WTC11 (cell line): Measurements from ENCODE around the gene SLC46A2. TPM values are rescaled to one million over a fixed set of nuclear protein-coding genes. Genes with fewer than 3 reads are reported as not detected.

Source experiments
- ATAC-seq: fragments of 200-7000 bp; cut with Tn5 transposase; 2 replicates; pipeline ENCODE4 v1.10.0; 2021; ENCODE audit warnings: mild to moderate bottlenecking, moderate library complexity
- CTCF ChIA-PET: fragments of 300-600 bp; sonication (Branson Sonifier 250); formaldehyde crosslinking; loops from one replicate; lab custom pipeline; 2021; ENCODE audit warnings: antibody characterized with exemption; lab: Charles Lee
- POLR2A ChIA-PET: fragments of 350-600 bp; sonication (Branson Sonifier 250); formaldehyde crosslinking; loops from one replicate; lab custom pipeline; 2021; ENCODE audit warnings: antibody characterized with exemption; lab: Charles Lee
- DNase-seq: peaks from one replicate; pipeline ENCODE4 v3.0.0; 2021; ENCODE audit warnings: low spot score
- H3K27ac Mint-ChIP-seq: 2 replicates; pipeline ENCODE4 v1.8.0; 2021; ENCODE audit warnings: mixed read lengths
- H3K27me3 Mint-ChIP-seq: 2 replicates; pipeline ENCODE4 v1.8.0; 2021; ENCODE audit warnings: low read depth, mild to moderate bottlenecking, moderate library complexity, mixed read lengths
- H3K36me3 Mint-ChIP-seq: 2 replicates; pipeline ENCODE4 v1.8.0; 2021; ENCODE audit warnings: mixed read lengths
- H3K4me1 Mint-ChIP-seq: 2 replicates; pipeline ENCODE4 v1.8.0; 2022; ENCODE audit warnings: mixed read lengths
- H3K4me3 Mint-ChIP-seq: 2 replicates; pipeline ENCODE4 v1.8.0; 2021; ENCODE audit warnings: mild to moderate bottlenecking, moderate library complexity, mixed read lengths
- H3K9me3 Mint-ChIP-seq: 2 replicates; pipeline ENCODE4 v1.8.0; 2021; ENCODE audit warnings: mixed read lengths
- ATF1 ChIP-seq: sonication (generic); formaldehyde crosslinking; IDR thresholded peaks from 2 replicates; pipeline ENCODE4 v1.8.1; 2023; ENCODE audit warnings: mild to moderate bottlenecking, moderate library complexity, missing genetic modification reagents
- CBFB ChIP-seq: sonication (generic); formaldehyde crosslinking; IDR thresholded peaks from 2 replicates; pipeline ENCODE4 v1.8.1; 2022; ENCODE audit warnings: mild to moderate bottlenecking, low read depth, missing genetic modification reagents
- EMX1 ChIP-seq: fragments of 250-450 bp; sonication (Bioruptor Pico); IDR thresholded peaks from 2 replicates; pipeline ENCODE4 v1.8.0; 2021; ENCODE audit warnings: mild to moderate bottlenecking
- FOXK1 ChIP-seq: sonication (generic); formaldehyde crosslinking; IDR thresholded peaks from 2 replicates; pipeline ENCODE4 v1.8.0; 2022; ENCODE audit warnings: mild to moderate bottlenecking, moderate library complexity, missing genetic modification reagents
- GRHL2 ChIP-seq: fragments of 250-450 bp; sonication (Bioruptor Pico); IDR thresholded peaks from 2 replicates; pipeline ENCODE4 v1.8.0; 2022; ENCODE audit warnings: mild to moderate bottlenecking, moderate library complexity; ENCODE audit not compliant: insufficient replicate concordance, severe bottlenecking
- IRF1 ChIP-seq: sonication (generic); formaldehyde crosslinking; IDR thresholded peaks from 2 replicates; pipeline ENCODE4 v1.8.0; 2023; ENCODE audit warnings: missing genetic modification reagents
- JAZF1 ChIP-seq: fragments of 250-450 bp; sonication (Bioruptor Pico); IDR thresholded peaks from 2 replicates; pipeline ENCODE4 v1.9.0; 2021; ENCODE audit warnings: moderate library complexity, mild to moderate bottlenecking, inconsistent platforms
- JUN ChIP-seq: sonication (generic); formaldehyde crosslinking; IDR thresholded peaks from 2 replicates; pipeline ENCODE4 v1.8.0; 2023; ENCODE audit warnings: mild to moderate bottlenecking, missing genetic modification reagents
- MAX ChIP-seq: sonication (generic); formaldehyde crosslinking; IDR thresholded peaks from 2 replicates; pipeline ENCODE4 v1.8.0; 2022; ENCODE audit warnings: mild to moderate bottlenecking, missing genetic modification reagents
- RELA ChIP-seq: sonication (generic); formaldehyde crosslinking; IDR thresholded peaks from 2 replicates; pipeline ENCODE4 v1.8.1; 2022; ENCODE audit warnings: missing genetic modification reagents, mild to moderate bottlenecking, borderline replicate concordance
- USF2 ChIP-seq: sonication (generic); formaldehyde crosslinking; IDR thresholded peaks from 2 replicates; pipeline ENCODE4 v1.8.1; 2023; ENCODE audit warnings: mild to moderate bottlenecking, missing genetic modification reagents, moderate library complexity
- ZMAT4 ChIP-seq: fragments of 250-450 bp; sonication (Bioruptor Pico); IDR thresholded peaks from 2 replicates; pipeline ENCODE4 v1.9.0; 2021; ENCODE audit warnings: mild to moderate bottlenecking
- ZNF121 ChIP-seq: sonication (generic); formaldehyde crosslinking; IDR thresholded peaks from 2 replicates; pipeline ENCODE4 v1.8.0; 2023; ENCODE audit warnings: missing genetic modification reagents
- ZNF219 ChIP-seq: sonication (generic); formaldehyde crosslinking; IDR thresholded peaks from 2 replicates; pipeline ENCODE4 v1.8.0; 2023; ENCODE audit warnings: missing genetic modification reagents, mild to moderate bottlenecking, borderline replicate concordance
- ZNF232 ChIP-seq: sonication (generic); formaldehyde crosslinking; IDR thresholded peaks from 2 replicates; pipeline ENCODE4 v1.8.0; 2022; ENCODE audit warnings: mild to moderate bottlenecking, missing genetic modification reagents
- ZNF263 ChIP-seq: sonication (generic); formaldehyde crosslinking; IDR thresholded peaks from 2 replicates; pipeline ENCODE4 v1.8.1; 2022; ENCODE audit warnings: low read depth, mild to moderate bottlenecking, moderate library complexity, missing genetic modification reagents
- ZNF281 ChIP-seq: sonication (generic); formaldehyde crosslinking; IDR thresholded peaks from 2 replicates; pipeline ENCODE4 v1.8.0; 2023; ENCODE audit warnings: mild to moderate bottlenecking, missing genetic modification reagents
- total RNA-seq: library from RNA; stranded (reverse); gene quantifications from 3 replicates; pipeline ENCODE4 v1.2.3, GENCODE V29; 2021
- TF ChIP-seq, protein P1 (sequence below): fragments of 200-600 bp; IDR thresholded peaks from 2 replicates; pipeline ENCODE4 v1.8.0; 2022; ENCODE audit warnings: antibody characterized with exemption
- TF ChIP-seq, protein P2 (sequence below): fragments of 250-450 bp; sonication (Bioruptor Pico); conservative IDR thresholded peaks from 2 replicates; pipeline ENCODE4 v1.9.0; 2021; ENCODE audit warnings: mild to moderate bottlenecking

The SLC46A2 gene
- total RNA-seq, 1 experiment from 2014 or later: not detected

GRCh38 chr9:112854657-112855056 lies 36.0 kb downstream of the SLC46A2 start:
- ATAC-seq: no peak
- POLR2A ChIA-PET: no interaction called here
- CTCF ChIA-PET: interaction anchor here (1.1 kb wide), 1 partner anchor 8 kb away, joined by 5 read pairs; no protein-coding TSS in a partner anchor
- TF ChIP-seq EMX1 (no peak), IRF1 (CRISPR knock-in tag) (no peak), ZNF281 (CRISPR knock-in tag) (no peak), JUN (no peak)
- Mint-ChIP-seq H3K9me3 (no peaks in the 10 kb centered on the region), H3K4me1 (peaks cover 8% of the 10 kb centered on the region), H3K4me3 (no peak overlapping the region), H3K36me3 (peaks cover 12% of the 10 kb centered on the region), H3K27me3 (no peaks in the 10 kb centered on the region), H3K27ac (no peak overlapping the region)
- no peak for DNase-seq

DNA sequence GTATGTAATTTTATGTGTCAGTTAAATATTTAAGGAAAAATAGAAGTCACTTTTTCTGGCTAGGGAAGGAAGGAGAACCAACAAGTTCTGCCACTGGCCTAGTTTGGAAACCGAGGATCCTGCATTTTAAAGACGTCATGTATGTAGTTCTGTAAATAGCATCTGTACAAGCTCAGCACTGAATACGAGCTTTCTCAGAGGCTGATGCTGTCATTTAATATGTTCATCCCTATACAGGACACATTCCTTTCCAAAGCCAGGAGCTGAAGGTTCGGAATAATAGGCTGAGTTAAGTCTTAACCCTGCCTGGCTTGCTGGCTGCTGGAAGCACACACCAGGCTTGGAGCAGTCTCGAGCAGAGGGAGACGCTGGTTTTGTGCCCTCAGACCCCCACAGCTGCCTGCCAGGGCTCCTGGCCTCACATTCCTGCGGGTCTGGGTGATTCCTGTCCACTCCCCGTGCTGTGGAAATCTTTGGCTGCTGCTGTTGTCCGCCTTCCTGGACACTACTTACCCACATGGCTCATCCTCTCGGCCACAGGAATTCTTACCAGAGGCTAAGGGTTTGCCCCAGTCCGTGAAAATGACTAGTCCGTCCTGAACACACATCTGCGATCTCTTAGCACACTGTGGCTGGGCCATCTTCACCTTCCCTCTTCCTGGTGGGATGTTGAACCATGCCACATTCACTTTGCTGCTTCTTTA lies 36.6 kb downstream of the SLC46A2 start:
- Mint-ChIP-seq H3K4me1 (peaks cover 11% of the 10 kb centered on the region), H3K4me3 (no peak overlapping the region), H3K27me3 (no peaks in the 10 kb centered on the region), H3K36me3 (peaks cover 12% of the 10 kb centered on the region), H3K9me3 (no peaks in the 10 kb centered on the region), H3K27ac (no peak overlapping the region)
- DNase-seq (no peak), ATAC-seq (no peak)
- TF ChIP-seq USF2: no peak
- no peak for TF ChIP-seq JAZF1 (CRISPR knock-in tag)
- POLR2A ChIA-PET: no interaction called here
- CTCF ChIA-PET: no interaction called here

DNA sequence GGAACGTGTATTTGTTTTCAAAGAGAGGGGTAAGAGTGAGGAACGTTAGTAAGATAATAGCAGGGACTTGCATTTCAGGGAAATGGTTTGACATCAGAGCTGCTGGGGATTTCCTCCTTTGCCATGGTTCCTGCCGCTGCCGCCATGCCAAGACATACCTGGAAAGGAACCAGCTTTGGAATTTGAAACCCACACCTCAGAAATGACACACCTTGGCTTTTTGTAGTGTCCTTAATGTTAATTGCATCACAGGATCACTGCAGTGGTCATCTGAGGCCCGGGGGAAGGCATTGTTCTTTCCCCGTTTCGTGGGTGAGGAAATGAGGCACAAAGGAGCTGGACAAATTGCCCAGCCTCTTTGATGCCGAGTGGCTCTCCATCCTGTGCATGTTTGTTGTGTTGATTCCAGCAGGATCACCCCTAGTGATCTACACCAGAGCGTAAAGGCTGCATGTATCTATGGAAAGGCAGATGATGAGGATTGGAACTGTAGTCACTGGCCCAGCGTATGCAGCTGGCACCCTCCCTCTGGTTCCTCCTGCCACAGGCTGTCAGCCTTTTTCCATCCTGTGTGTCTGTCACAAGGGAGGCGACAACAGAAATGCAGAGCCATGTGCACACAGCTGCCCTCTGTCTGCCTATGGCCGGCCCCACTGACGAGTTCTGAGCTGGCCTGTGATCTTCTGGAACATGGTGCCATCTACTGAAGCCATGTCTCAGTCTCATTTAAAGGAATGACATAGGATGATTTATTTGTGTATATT lies 37.8 kb downstream of the SLC46A2 start:
- TF ChIP-seq ZMAT4 (CRISPR knock-in tag) (no peak), ATF1 (no peak)
- ChIA-PET CTCF (interaction anchor here (0.6 kb wide), 1 partner anchor 10 kb away, joined by 3 read pairs; no protein-coding TSS in a partner anchor), POLR2A (no interaction called here)
- Mint-ChIP-seq H3K27me3 (no peaks in the 10 kb centered on the region), H3K36me3 (peaks cover 12% of the 10 kb centered on the region), H3K4me1 (peaks cover 22% of the 10 kb centered on the region), H3K27ac (no peak overlapping the region), H3K4me3 (no peak overlapping the region), H3K9me3 (no peaks in the 10 kb centered on the region)
- no peak for ATAC-seq
- DNase-seq: no peak

DNA sequence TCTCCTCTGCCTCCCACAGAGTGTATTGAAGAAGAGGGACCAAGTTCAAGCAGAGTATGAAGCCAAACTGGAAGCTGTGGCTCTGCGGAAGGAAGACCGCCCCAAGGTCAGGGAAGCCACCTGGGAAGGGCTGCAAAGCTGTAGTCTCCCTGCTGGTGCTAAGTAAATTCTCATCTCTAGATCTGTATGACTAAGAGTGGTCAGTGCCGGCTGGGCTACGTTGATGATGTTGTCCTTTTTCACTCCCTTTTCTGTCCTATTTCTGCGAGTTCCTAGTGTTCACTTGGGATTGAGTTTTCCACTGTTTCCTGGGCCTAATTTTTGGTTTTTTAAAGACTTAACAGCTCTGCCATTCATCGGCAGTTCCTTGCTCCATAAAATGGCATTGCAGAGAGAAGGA lies 39.8 kb downstream of the SLC46A2 start:
- no peak overlapping the region for H3K4me3 Mint-ChIP-seq
- no peaks in the 10 kb centered on the region for H3K27me3 Mint-ChIP-seq
- peaks cover 12% of the 10 kb centered on the region for H3K36me3 Mint-ChIP-seq
- peaks cover 41% of the 10 kb centered on the region for H3K4me1 Mint-ChIP-seq
- POLR2A ChIA-PET: no interaction called here
- CTCF ChIA-PET: interaction anchor here (1.2 kb wide), 1 partner anchor 34 kb away, joined by 4 read pairs; no protein-coding TSS in a partner anchor
- ATAC-seq (no peak), DNase-seq (no peak)
- H3K27ac Mint-ChIP-seq: no peak overlapping the region; the same call in 1 of the 2 replicates
- no peaks in the 10 kb centered on the region for H3K9me3 Mint-ChIP-seq
- TF ChIP-seq ZNF219 (CRISPR knock-in tag) (no peak), RELA (CRISPR knock-in tag) (no peak), ZNF121 (CRISPR knock-in tag) (no peak), ZNF263 (CRISPR knock-in tag) (no peak), FOXK1 (no peak), GRHL2 (CRISPR knock-in tag) (no peak), ZNF232 (CRISPR knock-in tag) (no peak), MAX (CRISPR knock-in tag) (no peak), CBFB (CRISPR knock-in tag) (no peak)
- TF ChIP-seq, protein P1, sequence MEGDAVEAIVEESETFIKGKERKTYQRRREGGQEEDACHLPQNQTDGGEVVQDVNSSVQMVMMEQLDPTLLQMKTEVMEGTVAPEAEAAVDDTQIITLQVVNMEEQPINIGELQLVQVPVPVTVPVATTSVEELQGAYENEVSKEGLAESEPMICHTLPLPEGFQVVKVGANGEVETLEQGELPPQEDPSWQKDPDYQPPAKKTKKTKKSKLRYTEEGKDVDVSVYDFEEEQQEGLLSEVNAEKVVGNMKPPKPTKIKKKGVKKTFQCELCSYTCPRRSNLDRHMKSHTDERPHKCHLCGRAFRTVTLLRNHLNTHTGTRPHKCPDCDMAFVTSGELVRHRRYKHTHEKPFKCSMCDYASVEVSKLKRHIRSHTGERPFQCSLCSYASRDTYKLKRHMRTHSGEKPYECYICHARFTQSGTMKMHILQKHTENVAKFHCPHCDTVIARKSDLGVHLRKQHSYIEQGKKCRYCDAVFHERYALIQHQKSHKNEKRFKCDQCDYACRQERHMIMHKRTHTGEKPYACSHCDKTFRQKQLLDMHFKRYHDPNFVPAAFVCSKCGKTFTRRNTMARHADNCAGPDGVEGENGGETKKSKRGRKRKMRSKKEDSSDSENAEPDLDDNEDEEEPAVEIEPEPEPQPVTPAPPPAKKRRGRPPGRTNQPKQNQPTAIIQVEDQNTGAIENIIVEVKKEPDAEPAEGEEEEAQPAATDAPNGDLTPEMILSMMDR: no peak
- TF ChIP-seq, protein P2, sequence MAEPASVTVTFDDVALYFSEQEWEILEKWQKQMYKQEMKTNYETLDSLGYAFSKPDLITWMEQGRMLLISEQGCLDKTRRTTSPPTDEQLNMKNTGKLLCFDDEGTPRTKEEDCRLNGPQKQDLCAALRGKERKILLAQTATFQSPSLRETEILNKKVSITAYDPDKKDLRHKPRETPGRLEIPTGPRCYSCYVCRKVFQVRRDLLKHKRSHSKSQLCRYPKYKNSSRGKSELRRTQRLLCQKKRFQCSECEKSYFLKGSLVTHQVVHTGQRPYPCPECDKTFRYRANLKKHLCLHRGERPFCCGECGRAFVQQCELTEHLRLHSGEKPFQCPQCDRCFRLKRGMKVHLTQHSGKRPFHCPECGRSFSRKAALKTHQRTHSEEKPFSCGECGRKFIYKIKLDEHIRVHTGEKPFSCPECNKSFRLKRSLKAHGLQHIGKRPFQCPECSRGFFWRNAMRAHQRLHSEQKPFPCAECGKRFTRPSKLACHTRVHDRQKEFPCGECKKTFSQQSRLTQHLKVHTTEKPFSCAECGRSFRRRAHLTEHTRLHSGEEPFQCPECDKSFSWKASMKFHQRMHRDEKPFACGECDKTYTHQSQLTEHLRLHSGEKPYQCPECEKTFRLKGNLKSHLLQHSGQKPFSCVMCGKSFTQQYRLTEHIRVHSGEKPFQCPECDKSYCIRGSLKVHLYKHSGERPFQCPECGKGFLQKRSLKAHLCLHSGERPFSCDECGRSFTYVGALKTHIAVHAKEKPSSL: no peak
